Amniotic stem cell (primary cell): ENCODE measurements around the gene MDFIC.

Source experiments
- DNase-seq: peaks from one replicate; lab custom pipeline; 2025; lab: John Stamatoyannopoulos, UW

MDFIC gene

GRCh38 chr7:114925434-114925833 lies 3.5 kb downstream of the MDFIC start:
- DNase-seq = no peak

GRCh38 chr7:114928060-114928459 lies 6.2 kb downstream of the MDFIC start:
- DNase-seq = no peak

GRCh38 chr7:114929570-114929969 lies 7.7 kb downstream of the MDFIC start:
- DNase-seq = no peak

GRCh38 chr7:114930107-114930661 lies 8.3 kb downstream of the MDFIC start:
- DNase-seq = no peak

GRCh38 chr7:114930829-114931655 lies 9.1 kb downstream of the MDFIC start:
- DNase-seq = peak; percentile 19

GRCh38 chr7:114931656-114932011 lies 9.7 kb downstream of the MDFIC start:
- no peak for DNase-seq

- DNase-seq = no peak
Observed at GRCh38 chr7:114932991-114933390, 11.1 kb downstream of the MDFIC start.

- no peak for DNase-seq
Observed at GRCh38 chr7:114933658-114934057, 11.8 kb downstream of the MDFIC start.

GRCh38 chr7:114934086-114934485 lies 12.2 kb downstream of the MDFIC start:
- DNase-seq = no peak

- no peak for DNase-seq
Observed at GRCh38 chr7:114934713-114935112, 12.8 kb downstream of the MDFIC start.

GRCh38 chr7:114936471-114936870 lies 14.6 kb downstream of the MDFIC start:
- no peak for DNase-seq

GRCh38 chr7:114937446-114937845 lies 15.6 kb downstream of the MDFIC start:
- DNase-seq = no peak

GRCh38 chr7:114938785-114939184 lies 16.9 kb downstream of the MDFIC start:
- no peak for DNase-seq

- no peak for DNase-seq
Observed at GRCh38 chr7:114939484-114940097, 17.7 kb downstream of the MDFIC start.

GRCh38 chr7:114940220-114940619 lies 18.3 kb downstream of the MDFIC start:
- no peak for DNase-seq

GRCh38 chr7:114941692-114942091 lies 19.8 kb downstream of the MDFIC start:
- no peak for DNase-seq

GRCh38 chr7:114942446-114943175 lies 20.7 kb downstream of the MDFIC start:
- no peak for DNase-seq

GRCh38 chr7:114943530-114943929 lies 21.6 kb downstream of the MDFIC start:
- no peak for DNase-seq

GRCh38 chr7:114943953-114944744 lies 22.3 kb downstream of the MDFIC start:
- no peak for DNase-seq

- peak; percentile 78 for DNase-seq
Observed at GRCh38 chr7:114944745-114945625, 23.1 kb downstream of the MDFIC start.

GRCh38 chr7:114949231-114949630 lies 27.3 kb downstream of the MDFIC start:
- no peak for DNase-seq
